Suprapubic skin (tissue), 3 donors: ENCODE results near the gene RCN1.
"Not testable (repeated sequence)": the region's sequence is repeated elsewhere in the genome, so short reads cannot be mapped to it uniquely, and the experiment has no call there.

Source experiments
- POLR2AphosphoS5 ChIP-seq, 3 donors: sonication (generic); formaldehyde crosslinking; IDR thresholded peaks; one replicate each; pipeline ENCODE4 v1.6.1; 2017; ENCODE audit warnings: antibody characterized with exemption in 3 of 3
- TF ChIP-seq, protein P1 (sequence below), 2 donors: fragments of 200-600 bp in 1 of 2; fragments of 450-650 bp in 1 of 2; sonication (generic) in 1 of 2; IDR thresholded peaks; one replicate each; pipeline ENCODE4 v1.5.1; 2016 to 2019; ENCODE audit warnings: antibody characterized with exemption in 2 of 2, mild to moderate bottlenecking in 1 of 2, moderate library complexity in 1 of 2

DNA sequence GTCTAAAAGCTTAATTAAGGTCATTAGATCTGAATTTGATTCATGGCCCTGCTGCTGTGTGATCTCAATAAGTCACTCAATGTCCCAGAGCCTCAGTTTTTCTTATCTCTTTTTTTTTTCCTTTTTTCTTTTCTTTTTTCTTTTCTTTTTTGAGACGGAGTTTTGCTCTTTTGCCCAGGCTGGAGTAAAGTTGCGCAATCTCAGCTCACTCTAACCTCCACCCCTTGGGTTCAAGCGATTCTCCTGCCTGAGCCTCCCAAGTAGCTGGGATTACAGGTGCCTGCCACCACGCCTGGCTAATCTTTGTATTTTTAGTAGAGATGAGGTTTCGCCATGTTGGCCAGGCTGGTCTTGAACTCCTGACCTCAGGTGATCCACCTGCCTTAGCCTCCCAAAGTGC lies 28.3 kb downstream of the RCN1 start:
- TF ChIP-seq, protein P1, sequence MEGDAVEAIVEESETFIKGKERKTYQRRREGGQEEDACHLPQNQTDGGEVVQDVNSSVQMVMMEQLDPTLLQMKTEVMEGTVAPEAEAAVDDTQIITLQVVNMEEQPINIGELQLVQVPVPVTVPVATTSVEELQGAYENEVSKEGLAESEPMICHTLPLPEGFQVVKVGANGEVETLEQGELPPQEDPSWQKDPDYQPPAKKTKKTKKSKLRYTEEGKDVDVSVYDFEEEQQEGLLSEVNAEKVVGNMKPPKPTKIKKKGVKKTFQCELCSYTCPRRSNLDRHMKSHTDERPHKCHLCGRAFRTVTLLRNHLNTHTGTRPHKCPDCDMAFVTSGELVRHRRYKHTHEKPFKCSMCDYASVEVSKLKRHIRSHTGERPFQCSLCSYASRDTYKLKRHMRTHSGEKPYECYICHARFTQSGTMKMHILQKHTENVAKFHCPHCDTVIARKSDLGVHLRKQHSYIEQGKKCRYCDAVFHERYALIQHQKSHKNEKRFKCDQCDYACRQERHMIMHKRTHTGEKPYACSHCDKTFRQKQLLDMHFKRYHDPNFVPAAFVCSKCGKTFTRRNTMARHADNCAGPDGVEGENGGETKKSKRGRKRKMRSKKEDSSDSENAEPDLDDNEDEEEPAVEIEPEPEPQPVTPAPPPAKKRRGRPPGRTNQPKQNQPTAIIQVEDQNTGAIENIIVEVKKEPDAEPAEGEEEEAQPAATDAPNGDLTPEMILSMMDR (IDR thresholded peaks at IDR 0.05): not testable (repeated sequence)
- TF ChIP-seq POLR2AphosphoS5 (IDR thresholded peaks at IDR 0.05): not testable (repeated sequence)
